ENCODE measurements around the gene PHETA1.

The PHETA1 gene

DNA sequence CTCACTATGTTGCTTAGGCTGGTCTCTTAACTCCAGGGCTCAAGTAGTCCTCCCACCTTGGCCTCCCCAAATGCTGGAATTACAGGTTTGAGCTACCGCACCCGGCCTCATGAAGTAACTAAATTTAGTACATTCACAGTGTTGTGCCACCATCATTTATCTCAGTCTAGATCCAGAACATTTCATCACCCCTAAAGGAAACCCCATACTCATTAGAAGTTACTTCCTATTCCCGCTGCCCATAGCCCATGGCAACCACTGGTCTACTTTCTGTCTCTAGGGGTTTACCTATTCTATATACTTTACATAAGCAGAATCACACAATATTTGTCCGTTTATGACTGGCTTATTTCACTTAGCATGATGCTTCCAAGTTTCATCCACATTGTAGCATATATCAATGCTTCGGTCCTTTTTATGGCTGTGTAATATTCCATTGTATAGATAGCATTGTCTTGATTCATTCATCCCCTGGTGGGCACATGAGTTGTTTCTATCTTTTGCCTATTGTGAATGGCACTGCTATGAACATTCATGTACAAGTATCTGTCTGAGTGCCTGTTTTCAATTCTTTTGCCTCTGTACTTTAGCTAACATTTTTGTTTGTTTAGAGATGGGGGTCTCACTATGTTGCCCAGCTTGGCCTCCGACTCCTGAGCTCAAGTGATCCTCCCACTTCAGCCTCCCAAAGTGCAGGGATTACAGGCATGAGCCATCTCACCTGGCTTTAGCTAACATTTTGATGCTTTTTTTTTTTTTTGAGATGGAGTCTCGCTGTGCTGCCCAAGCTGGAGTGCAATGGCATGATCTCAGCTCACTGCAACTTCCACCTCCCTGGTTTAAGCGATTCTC lies 26.7 kb upstream of the PHETA1 start:
- DNase-seq (ENCODE audit: low read depth), result no peak
- H3K4me3 ChIP-seq (ENCODE audit: control insufficient read depth, low read depth, low read length), result no peak overlapping the region
- TF ChIP-seq CTCF (conservative IDR thresholded peaks at IDR 0.05; ENCODE audit: control insufficient read depth, insufficient read depth, low read depth, low read length), result no peak

- no peak overlapping the region for H3K4me3 ChIP-seq (ENCODE audit: control insufficient read depth, low read depth, low read length)
- DNase-seq (ENCODE audit: low read depth), result no peak
- TF ChIP-seq CTCF (conservative IDR thresholded peaks at IDR 0.05; ENCODE audit: control insufficient read depth, insufficient read depth, low read depth, low read length), result no peak
These were observed 25.6 kb upstream of the PHETA1 start for GRCh38 chr12:111394480-111394879.

GRCh38 chr12:111393700-111394300 lies 24.9 kb upstream of the PHETA1 start:
- TF ChIP-seq CTCF (conservative IDR thresholded peaks at IDR 0.05; ENCODE audit: control insufficient read depth, insufficient read depth, low read depth, low read length), result no peak
- H3K4me3 ChIP-seq (ENCODE audit: control insufficient read depth, low read depth, low read length), result no peak overlapping the region
- DNase-seq (ENCODE audit: low read depth), result no peak

DNA sequence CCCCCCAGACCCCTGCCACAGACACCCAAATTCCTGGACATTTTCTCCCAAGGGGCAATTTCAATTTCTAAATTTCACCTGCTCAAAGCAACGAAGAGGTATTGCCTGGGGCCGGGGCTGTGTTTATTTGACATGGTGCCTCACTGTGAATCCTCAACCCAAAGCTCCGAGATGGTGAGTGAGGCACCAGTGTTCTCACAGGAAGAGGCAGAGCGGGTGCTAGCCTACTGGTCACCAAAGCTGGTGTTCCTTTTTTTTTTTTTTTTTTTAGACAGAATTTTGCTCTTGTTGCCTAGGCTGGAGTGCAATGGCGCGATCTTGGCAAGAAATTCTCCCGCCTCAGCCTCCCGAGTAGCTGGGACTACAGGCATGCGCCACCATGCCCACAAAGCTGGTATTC lies 22.0 kb upstream of the PHETA1 start:
- TF ChIP-seq CTCF (conservative IDR thresholded peaks at IDR 0.05; ENCODE audit: control insufficient read depth, insufficient read depth, low read depth, low read length), result no peak
- no peak for DNase-seq (ENCODE audit: low read depth)
- H3K4me3 ChIP-seq (ENCODE audit: control insufficient read depth, low read depth, low read length), result no peak overlapping the region

DNA sequence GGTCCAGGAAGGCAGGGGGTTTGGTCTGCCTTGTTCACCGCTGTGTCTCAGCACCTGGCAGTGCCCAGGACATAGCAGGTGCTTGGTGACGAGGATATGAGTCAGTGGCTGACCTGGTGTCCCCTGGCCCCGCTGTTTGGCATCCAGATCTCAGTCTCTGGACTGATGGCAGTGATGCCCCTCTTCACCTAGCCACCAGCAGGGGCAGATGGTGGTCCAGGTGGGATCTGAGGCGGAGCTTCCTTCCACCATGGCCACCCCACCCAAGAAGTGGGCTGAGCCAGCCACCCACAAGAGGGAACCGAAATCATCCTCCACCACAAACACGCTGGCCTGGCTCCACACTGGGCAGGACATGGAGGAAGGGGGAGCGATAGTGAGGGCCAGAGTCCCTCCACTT lies 20.7 kb upstream of the PHETA1 start:
- no peak for DNase-seq (ENCODE audit: low read depth)
- no peak overlapping the region for H3K4me3 ChIP-seq (ENCODE audit: control insufficient read depth, low read depth, low read length)
- TF ChIP-seq CTCF (conservative IDR thresholded peaks at IDR 0.05; ENCODE audit: control insufficient read depth, insufficient read depth, low read depth, low read length), result no peak

- no peak overlapping the region for H3K4me3 ChIP-seq (ENCODE audit: control insufficient read depth, low read depth, low read length)
- no peak for DNase-seq (ENCODE audit: low read depth)
- TF ChIP-seq CTCF (conservative IDR thresholded peaks at IDR 0.05; ENCODE audit: control insufficient read depth, insufficient read depth, low read depth, low read length), result no peak
These were observed 18.9 kb upstream of the PHETA1 start for GRCh38 chr12:111387747-111388323.

Measured in fibroblast of mammary gland (primary cell).